ENCODE data around the gene QSER1. TPM values are rescaled to one million over a fixed set of nuclear protein-coding genes. Genes with fewer than 3 reads are reported as not detected.
"Not testable (repeated sequence)": the region's sequence is repeated elsewhere in the genome, so short reads cannot be mapped to it uniquely, and the experiment has no call there.

Gene QSER1
- polyA plus RNA-seq, 1 donor = 19.5 TPM

DNA sequence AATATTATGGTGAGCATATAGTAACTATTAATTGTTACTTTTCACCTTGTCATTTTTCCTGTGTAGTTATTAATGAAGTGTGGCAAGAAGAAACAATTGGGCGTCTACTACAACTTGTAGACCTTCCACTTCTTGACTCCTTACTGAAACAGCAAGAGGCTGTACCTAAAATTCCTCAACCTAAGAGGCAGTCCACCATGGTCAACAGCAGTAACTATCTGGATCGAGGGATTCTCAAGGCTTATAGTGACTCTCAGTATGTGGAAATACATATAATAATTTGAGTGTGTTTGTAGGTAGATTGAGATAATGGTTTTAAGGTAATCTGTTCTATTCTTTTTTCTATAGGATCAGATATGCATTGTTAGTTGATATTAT lies 135.9 kb downstream of the QSER1 start:
- Histone ChIP-seq H3K36me3 (ENCODE audit: control insufficient read depth, insufficient read depth, low read length) (peaks cover 14% of the 10 kb centered on the region), H3K4me3 (ENCODE audit: low read length) (no peak overlapping the region), H3K9me3 (ENCODE audit: control insufficient read depth, low read depth, low read length) (no peaks in the 10 kb centered on the region), H3K27ac (ENCODE audit: low read length) (no peak overlapping the region), H3K27me3 (ENCODE audit: control insufficient read depth, insufficient read depth, low read length) (no peaks in the 10 kb centered on the region), H3K4me1 (ENCODE audit: control insufficient read depth, insufficient read depth, low read length) (peaks cover 3% of the 10 kb centered on the region)
- no CpG with 5 or more reads among the region's 2 CpGs for WGBS (ENCODE audit: insufficient coverage, low lambda C conversion rate)
- no peak for DNase-seq

DNA sequence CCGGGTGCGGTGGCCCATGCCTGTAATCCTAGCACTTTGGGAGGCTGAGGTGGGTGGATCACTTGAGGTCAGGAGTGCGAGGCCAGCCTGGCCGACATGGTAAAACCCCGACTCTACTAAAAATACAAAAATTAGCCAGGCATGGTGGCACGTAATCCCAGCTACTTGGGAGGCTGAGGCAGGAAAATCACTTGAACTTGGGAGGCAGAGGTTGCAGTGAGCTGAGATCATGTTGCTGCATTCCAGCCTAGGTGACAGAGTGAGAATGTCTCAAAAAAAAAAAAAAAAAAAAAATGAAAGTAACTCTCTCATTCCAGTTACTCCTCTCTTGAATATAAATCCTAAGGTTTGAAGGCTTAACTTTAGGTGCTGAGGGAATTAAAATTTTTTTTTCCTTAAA lies 136.6 kb downstream of the QSER1 start:
- not testable (repeated sequence) for H3K27me3 ChIP-seq (ENCODE audit: control insufficient read depth, insufficient read depth, low read length); H3K4me3 ChIP-seq (ENCODE audit: low read length); H3K27ac ChIP-seq (ENCODE audit: low read length); DNase-seq; H3K9me3 ChIP-seq (ENCODE audit: control insufficient read depth, low read depth, low read length); H3K4me1 ChIP-seq (ENCODE audit: control insufficient read depth, insufficient read depth, low read length)
- peaks cover 14% of the 10 kb centered on the region for H3K36me3 ChIP-seq (ENCODE audit: control insufficient read depth, insufficient read depth, low read length)
- 100% methylated on average over 1 of the region's 6 CpGs for WGBS (ENCODE audit: insufficient coverage, low lambda C conversion rate)

Other genes with a start within 250 kb of the QSER1 start
- gene CCDC73, start 98.1 kb upstream of the QSER1 start, polyA plus RNA-seq = 0.10 TPM
- gene PRRG4, start 62.9 kb upstream of the QSER1 start, polyA plus RNA-seq = 9.3 TPM
- gene DEPDC7, start 123.1 kb downstream of the QSER1 start, polyA plus RNA-seq = 58.3 TPM
- 10.5 TPM for gene TCP11L1, start 146.8 kb downstream of the QSER1 start, polyA plus RNA-seq